GM12875 (cell line): ENCODE data around the gene OTOGL.
"Not testable (repeated sequence)": the region's sequence is repeated elsewhere in the genome, so short reads cannot be mapped to it uniquely, and the experiment has no call there.

ENCODE experiments used
- H3K4me3 ChIP-seq: one replicate; pipeline ENCODE4 v1.5.1; 2011; ENCODE audit warnings: low read depth, low read length, control low read depth
- TF ChIP-seq, protein P1 (sequence below): IDR thresholded peaks from 2 replicates; pipeline ENCODE4 v1.5.1; 2011; ENCODE audit warnings: low read depth, mild to moderate bottlenecking, control low read depth, inconsistent platforms, low read length, moderate library complexity, borderline replicate concordance; ENCODE audit not compliant: insufficient read depth

Gene OTOGL

DNA sequence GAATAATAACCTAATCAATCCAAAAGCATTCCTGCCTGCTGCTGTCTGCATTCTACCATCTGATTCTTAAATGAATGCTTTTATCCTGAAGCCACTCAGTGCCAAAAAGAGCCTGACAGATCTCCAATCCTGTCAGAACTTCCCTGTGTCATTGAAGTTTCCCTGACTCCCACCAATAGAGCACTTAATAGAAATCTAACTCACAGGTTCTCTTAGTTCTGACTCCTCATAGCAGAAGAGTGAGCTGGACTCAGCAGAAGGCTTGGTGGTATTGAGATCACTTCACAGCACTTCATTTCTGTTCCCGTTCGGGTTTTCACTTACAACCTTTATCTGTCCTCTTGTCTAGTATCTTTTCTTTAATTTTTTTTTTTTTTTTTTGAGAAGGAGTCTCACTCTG, 102.6 kb downstream of the OTOGL start:
- TF ChIP-seq, protein P1, sequence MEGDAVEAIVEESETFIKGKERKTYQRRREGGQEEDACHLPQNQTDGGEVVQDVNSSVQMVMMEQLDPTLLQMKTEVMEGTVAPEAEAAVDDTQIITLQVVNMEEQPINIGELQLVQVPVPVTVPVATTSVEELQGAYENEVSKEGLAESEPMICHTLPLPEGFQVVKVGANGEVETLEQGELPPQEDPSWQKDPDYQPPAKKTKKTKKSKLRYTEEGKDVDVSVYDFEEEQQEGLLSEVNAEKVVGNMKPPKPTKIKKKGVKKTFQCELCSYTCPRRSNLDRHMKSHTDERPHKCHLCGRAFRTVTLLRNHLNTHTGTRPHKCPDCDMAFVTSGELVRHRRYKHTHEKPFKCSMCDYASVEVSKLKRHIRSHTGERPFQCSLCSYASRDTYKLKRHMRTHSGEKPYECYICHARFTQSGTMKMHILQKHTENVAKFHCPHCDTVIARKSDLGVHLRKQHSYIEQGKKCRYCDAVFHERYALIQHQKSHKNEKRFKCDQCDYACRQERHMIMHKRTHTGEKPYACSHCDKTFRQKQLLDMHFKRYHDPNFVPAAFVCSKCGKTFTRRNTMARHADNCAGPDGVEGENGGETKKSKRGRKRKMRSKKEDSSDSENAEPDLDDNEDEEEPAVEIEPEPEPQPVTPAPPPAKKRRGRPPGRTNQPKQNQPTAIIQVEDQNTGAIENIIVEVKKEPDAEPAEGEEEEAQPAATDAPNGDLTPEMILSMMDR = no peak
- no peak overlapping the region for H3K4me3 ChIP-seq

DNA sequence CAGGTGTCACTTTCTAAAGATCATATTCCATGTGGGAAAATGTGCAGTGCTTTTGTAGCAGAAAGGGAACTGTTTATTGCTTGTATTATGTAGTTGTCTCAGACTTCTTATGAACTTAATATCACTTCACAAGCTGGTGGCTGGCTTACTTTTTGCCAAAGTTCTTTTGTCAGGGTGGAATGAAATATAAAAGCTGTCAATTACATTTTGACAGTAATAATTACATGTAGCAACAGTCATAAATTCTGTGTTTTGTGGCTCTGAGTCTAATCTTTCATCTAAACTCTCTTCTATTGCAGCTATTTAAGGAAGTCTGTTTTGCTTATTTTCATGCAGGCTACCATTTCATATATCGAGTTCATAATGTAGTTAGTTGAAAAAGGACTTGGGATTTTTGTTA, 106.6 kb downstream of the OTOGL start:
- H3K4me3 ChIP-seq = no peak overlapping the region
- TF ChIP-seq, protein P1 = no peak

DNA sequence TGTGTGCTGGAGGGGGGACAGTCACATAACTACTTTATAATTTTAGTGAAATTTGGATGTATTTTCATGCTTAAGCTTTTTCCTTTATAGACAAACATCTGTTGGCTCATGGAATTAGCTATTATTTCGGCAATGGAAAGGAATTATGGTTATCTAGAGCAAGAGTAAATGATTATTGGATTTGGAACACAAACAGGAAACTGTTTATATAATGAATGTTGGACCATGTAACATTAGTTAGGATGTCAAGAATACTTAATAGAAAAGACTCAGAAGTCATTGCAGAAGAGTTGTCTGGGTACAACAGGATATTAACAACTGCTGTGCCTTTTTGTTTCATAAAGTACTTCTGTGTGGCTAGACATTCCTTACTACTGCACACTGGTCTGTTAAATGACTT, 108.7 kb downstream of the OTOGL start:
- TF ChIP-seq, protein P1 = no peak
- H3K4me3 ChIP-seq = no peak overlapping the region

DNA sequence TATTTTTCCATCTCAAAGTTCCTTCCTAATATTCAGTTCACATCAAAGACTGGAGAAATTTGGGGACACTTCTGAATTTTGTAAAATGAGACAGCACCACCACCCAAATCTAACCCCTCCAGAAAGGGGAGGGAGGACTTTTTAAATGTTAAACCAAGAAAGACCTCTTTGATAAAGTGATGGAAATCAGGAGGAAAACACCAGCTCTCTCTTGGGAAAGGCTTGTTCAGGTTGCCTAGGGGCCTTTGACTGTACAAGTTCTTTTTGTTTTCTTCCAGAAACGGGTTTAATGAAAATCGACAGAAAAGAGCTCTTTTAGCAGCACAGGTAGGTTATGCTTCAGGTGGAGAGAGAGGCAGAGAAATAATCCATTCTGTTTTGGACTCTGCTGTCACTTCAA, 112.3 kb downstream of the OTOGL start:
- H3K4me3 ChIP-seq = no peak overlapping the region
- TF ChIP-seq, protein P1 = no peak

DNA sequence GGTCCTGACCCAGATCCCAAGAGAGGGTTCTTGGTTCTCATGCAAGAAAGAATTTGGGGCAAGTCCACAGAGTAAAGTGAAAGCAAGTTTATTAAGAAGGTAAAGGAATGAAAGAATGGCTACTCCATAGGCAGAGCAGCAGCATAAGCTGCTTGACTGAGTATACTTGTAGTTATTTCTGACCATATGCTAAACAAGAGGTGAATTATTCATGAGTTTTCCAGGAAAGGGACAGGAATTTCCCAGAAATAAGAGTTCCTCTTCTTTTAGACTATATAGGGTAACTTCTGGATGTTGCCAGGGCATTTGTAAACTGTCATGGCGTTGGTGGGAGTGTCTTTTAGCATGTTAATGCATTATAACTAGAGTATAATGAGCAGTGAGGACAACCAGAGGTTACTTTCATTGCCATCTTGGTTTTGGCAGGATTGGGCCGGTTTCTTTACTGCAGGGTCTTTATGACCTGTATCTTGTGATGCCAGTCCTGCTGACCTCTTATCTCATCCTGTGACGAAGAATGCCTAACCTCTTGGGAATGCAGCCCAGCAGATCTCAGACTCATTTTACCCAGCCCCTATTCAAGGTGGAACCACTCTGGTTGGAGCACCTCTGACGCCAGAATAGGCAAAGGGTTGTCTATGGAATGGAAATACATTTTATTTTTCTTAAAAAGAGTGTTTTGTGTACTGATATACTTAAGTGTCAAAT, 113.8 kb downstream of the OTOGL start:
- no peak overlapping the region for H3K4me3 ChIP-seq
- TF ChIP-seq, protein P1 = no peak

DNA sequence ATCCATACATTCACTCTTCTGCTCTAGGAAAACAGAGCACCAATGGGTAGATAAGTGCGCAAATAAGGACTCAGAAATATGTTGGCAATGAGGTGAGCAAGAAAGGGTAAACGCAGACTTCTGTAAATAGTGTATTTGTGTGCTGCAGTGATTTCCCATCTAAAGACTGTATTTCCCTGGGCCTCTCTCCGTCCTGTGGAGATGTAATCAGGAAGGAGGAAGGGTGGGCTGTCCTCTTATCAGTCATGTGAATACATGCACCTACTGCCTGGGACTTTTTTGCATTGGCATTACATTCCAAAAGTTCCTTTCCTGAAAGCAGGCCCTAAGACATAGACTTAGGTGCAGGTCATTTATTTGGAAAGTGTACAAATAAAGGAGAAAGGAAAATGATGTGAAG, 114.5 kb downstream of the OTOGL start:
- TF ChIP-seq, protein P1 = no peak
- no peak overlapping the region for H3K4me3 ChIP-seq

DNA sequence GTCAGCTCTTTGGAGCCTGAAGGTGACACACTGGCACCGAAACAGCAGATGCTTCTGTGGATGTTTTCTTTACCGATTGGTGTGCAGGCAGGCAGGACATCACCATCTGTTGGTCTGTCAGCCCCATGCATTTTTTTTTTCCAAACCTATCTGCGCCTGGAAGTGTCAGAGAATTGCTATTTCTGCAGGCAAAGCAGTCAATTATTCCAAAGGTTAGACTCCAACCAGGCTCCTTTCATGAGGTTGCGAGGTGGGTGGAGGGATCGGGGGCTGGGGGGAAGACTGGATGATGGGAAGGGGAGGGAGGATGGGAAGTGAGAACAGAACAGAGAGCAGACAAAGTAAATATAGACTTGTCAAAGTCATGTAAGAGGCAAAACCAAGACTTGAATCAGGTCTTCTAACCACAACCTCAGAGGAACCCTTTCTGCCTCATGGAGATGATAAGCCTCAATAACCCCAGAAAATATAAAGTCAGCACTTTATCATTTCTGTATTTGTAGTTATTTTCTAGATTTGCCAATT, 117.7 kb downstream of the OTOGL start:
- TF ChIP-seq, protein P1 = no peak
- H3K4me3 ChIP-seq = no peak overlapping the region

DNA sequence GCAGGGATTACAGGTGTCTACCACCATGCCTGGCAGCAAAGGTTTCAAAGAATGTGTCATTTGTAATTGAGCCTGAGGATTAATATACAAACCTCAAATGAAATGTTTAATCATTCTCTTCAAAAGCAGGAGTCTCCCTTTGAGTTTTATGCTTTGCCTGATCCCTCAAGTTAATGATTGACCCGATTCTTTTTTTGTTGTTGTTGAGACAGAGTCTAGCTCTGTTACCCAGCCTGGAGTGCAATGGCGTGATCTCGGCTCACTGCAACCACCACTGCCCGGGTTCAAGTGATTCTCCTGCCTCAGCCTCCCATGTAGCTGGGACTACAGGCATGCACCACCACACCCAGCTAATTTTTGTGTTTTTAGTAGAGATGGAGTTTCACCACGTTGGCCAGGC, 119.6 kb downstream of the OTOGL start:
- H3K4me3 ChIP-seq = not testable (repeated sequence)
